ENCODE data around the gene KREMEN1. TPM values are rescaled to one million over a fixed set of nuclear protein-coding genes. Genes with fewer than 3 reads are reported as not detected.
A peak's percentile ranks its signal among the peaks of the same experiment; 100 is the strongest.

KREMEN1 gene
- total RNA-seq, 4 donors from 2014 or later: 7.5 to 35.8 (median 15.4) TPM

GRCh38 chr22:29203488-29204454 lies 130.9 kb downstream of the KREMEN1 start:
- TF ChIP-seq POLR2A (IDR thresholded peaks at IDR 0.05) (no peak), CTCF (IDR thresholded peaks at IDR 0.05 in 4 of 5, conservative IDR thresholded peaks at IDR 0.05 in 1 of 5) (no peak)
- Histone ChIP-seq H3K4me1 (peaks cover 0 to 4% of the 10 kb centered on the region in 2 donors), H3K27me3 (peaks cover 7 to 11% (median 7%) of the 10 kb centered on the region in 3 donors), H3K27ac (no peak overlapping the region), H3K4me3 (no peak overlapping the region), H3K36me3 (no peaks in the 10 kb centered on the region), H3K9me3 (no peaks in the 10 kb centered on the region)
- in situ Hi-C loops (cut with MboI; ENCODE audit: low sequenced_read_pairs in 4 of 4): no loop called here
- DNase-seq (no peak), ATAC-seq (no peak)
- intact Hi-C loops (cut with DNase I; ENCODE audit: low total_unique reads): loop anchor here (2.0 kb wide), 1 partner anchor 41 kb away; no protein-coding TSS in a partner anchor

- TF ChIP-seq CTCF (IDR thresholded peaks at IDR 0.05 in 4 of 5, conservative IDR thresholded peaks at IDR 0.05 in 1 of 5) (no peak), POLR2A (IDR thresholded peaks at IDR 0.05) (no peak)
- no peak for DNase-seq
- H3K27me3 ChIP-seq: peaks cover 7 to 11% (median 7%) of the 10 kb centered on the region in 3 donors
- no peak overlapping the region for H3K4me3 ChIP-seq
- H3K27ac ChIP-seq: no peak overlapping the region
- in situ Hi-C loops (cut with MboI; ENCODE audit: low sequenced_read_pairs in 4 of 4): no loop called here
- H3K36me3 ChIP-seq: no peaks in the 10 kb centered on the region
- ATAC-seq: no peak
- peaks cover 0 to 4% of the 10 kb centered on the region in 2 donors for H3K4me1 ChIP-seq
- no peaks in the 10 kb centered on the region for H3K9me3 ChIP-seq
- intact Hi-C loops (cut with DNase I; ENCODE audit: low total_unique reads): no loop called here
Measured at GRCh38 chr22:29204455-29205183, 131.8 kb downstream of the KREMEN1 start.

GRCh38 chr22:29205252-29205593 lies 132.4 kb downstream of the KREMEN1 start:
- Histone ChIP-seq H3K27ac (no peak overlapping the region), H3K36me3 (no peaks in the 10 kb centered on the region), H3K27me3 (peaks cover 7 to 11% (median 7%) of the 10 kb centered on the region in 3 donors), H3K9me3 (no peaks in the 10 kb centered on the region), H3K4me3 (peak overlapping the region in 2 of 4 donors; percentile 34 to 48), H3K4me1 (peaks cover 0 to 4% of the 10 kb centered on the region in 2 donors)
- no peak for DNase-seq
- in situ Hi-C loops (cut with MboI; ENCODE audit: low sequenced_read_pairs in 4 of 4) (no loop called here), intact Hi-C loops (cut with DNase I; ENCODE audit: low total_unique reads) (no loop called here)
- TF ChIP-seq CTCF (IDR thresholded peaks at IDR 0.05 in 4 of 5, conservative IDR thresholded peaks at IDR 0.05 in 1 of 5) (no peak), POLR2A (IDR thresholded peaks at IDR 0.05) (no peak)
- ATAC-seq: no peak

GRCh38 chr22:29205594-29206371 lies 132.9 kb downstream of the KREMEN1 start, which contains the start of gene EMID1:
Gene EMID1, plus strand, starts transcription at chr22:29205896. Its CDS starts 143 bp downstream, at chr22:29206039.
- peak within 1 kb of the TSS; percentile 43 to 58 (median 46) for H3K4me3 ChIP-seq
- intact Hi-C loops (cut with DNase I; ENCODE audit: low total_unique reads): no loop called here
- TF ChIP-seq CTCF (IDR thresholded peaks at IDR 0.05 in 4 of 5, conservative IDR thresholded peaks at IDR 0.05 in 1 of 5) (peak in 2 of 5 experiments; percentile 13 to 16), POLR2A (IDR thresholded peaks at IDR 0.05) (no peak)
- H3K27me3 ChIP-seq: peaks cover 7 to 11% (median 7%) of the 10 kb centered on the region in 3 donors
- peaks cover 0 to 4% of the 10 kb centered on the region in 2 donors for H3K4me1 ChIP-seq
- ATAC-seq: peak in 1 of 2 donors; percentile 25
- no peak for DNase-seq
- no peak within 1 kb of the TSS for H3K27ac ChIP-seq
- in situ Hi-C loops (cut with MboI; ENCODE audit: low sequenced_read_pairs in 4 of 4): no loop called here
- no peaks in the 10 kb centered on the region for H3K36me3 ChIP-seq
- no peaks in the 10 kb centered on the region for H3K9me3 ChIP-seq
